HG02943 (cell line): Measurements from ENCODE around the gene IQGAP2.
"Not testable (repeated sequence)": the region's sequence is repeated elsewhere in the genome, so short reads cannot be mapped to it uniquely, and the experiment has no call there.

Experiments used
- ATAC-seq: cut with Tn5 transposase; IDR thresholded peaks from one replicate; pipeline ENCODE4 v1.9.1; 2021; ENCODE audit warnings: mild to moderate bottlenecking, low read depth, moderate library complexity; ENCODE audit not compliant: unreplicated experiment

Gene IQGAP2

GRCh38 chr5:76526950-76527583 lies 124.0 kb downstream of the IQGAP2 start:
- ATAC-seq: no peak

- ATAC-seq: no peak
Observed at GRCh38 chr5:76527685-76528161, 124.6 kb downstream of the IQGAP2 start.

- no peak for ATAC-seq
Observed at GRCh38 chr5:76528547-76529331, 125.7 kb downstream of the IQGAP2 start.

DNA sequence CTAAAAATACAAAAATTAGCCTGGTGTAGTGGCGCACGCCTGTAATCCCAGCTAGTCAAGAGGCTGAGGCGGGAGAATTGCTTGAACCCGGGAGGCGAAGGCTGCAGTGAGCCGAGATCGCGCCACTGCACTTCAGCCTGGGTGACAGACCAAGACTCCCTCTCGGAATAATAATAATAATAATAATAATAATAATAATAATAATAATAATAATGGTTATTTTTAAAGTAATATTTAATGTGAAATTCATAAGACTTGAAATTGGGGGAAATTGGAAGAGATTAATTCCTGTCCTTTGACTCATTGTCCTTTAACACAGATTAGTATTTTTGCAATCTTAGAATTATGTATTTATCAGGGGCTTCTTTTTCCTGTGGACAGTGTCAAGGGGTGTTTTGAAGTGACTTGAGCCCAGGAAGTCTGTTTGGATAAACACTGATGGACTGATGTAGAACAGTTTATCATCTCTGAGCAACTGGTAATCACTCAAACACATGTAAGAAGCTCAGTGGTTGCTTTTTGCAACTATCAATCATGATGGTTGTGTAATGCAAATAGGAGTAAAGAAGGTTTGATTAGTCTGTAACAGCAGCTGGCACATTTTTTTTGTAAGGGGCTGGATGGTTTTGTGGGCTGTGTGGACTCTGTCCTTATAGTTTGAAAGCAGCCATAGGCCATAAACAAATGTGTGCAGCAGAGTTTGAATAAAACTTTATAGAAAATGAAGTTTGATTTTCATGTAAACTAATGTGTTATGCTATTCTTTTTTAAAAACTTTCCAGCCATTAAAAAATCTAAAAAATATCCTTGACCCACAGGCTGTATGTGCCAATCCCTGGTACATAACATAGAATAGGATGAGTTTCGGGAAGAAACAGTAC lies 126.6 kb downstream of the IQGAP2 start:
- ATAC-seq: no peak

GRCh38 chr5:76532052-76532451 lies 129.0 kb downstream of the IQGAP2 start:
- no peak for ATAC-seq

GRCh38 chr5:76532973-76533372 lies 129.9 kb downstream of the IQGAP2 start:
- no peak for ATAC-seq

GRCh38 chr5:76535577-76535976 lies 132.5 kb downstream of the IQGAP2 start:
- no peak for ATAC-seq

GRCh38 chr5:76537073-76537543 lies 134.0 kb downstream of the IQGAP2 start:
- no peak for ATAC-seq

GRCh38 chr5:76542241-76542640 lies 139.2 kb downstream of the IQGAP2 start:
- no peak for ATAC-seq

GRCh38 chr5:76542887-76543690 lies 140.0 kb downstream of the IQGAP2 start:
- no peak for ATAC-seq

- no peak for ATAC-seq
Observed at GRCh38 chr5:76544268-76544926, 141.3 kb downstream of the IQGAP2 start.

- ATAC-seq: no peak
Observed at GRCh38 chr5:76545184-76545583, 142.1 kb downstream of the IQGAP2 start.

DNA sequence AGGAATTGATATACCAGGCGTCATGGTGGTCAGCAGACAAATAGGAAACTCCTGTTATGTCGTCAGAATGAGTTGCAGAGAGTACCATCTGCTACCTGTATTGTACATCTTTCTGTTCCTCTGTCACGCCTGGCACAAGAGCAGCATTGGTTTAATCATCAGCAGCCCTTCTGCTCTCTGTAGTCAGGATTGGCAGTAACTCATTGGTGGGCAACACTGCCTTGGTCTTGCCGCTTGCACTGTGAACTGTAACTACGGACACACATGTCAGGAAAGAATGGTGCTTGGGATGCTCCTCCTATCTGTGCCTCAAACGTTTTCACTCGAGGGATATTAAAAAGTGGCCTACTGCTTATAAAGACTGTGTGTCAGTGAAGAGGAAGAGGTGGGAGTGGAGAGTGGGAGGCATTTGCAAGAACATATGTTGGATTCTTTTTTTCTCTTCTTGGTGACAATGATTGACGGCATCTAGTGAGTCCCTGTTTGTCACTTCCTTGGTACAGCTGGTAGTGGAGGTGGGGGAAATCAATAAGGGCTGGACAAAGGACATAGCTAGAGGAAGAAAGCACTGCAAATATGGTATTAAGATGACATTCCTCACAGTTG lies 143.5 kb downstream of the IQGAP2 start:
- ATAC-seq: no peak

DNA sequence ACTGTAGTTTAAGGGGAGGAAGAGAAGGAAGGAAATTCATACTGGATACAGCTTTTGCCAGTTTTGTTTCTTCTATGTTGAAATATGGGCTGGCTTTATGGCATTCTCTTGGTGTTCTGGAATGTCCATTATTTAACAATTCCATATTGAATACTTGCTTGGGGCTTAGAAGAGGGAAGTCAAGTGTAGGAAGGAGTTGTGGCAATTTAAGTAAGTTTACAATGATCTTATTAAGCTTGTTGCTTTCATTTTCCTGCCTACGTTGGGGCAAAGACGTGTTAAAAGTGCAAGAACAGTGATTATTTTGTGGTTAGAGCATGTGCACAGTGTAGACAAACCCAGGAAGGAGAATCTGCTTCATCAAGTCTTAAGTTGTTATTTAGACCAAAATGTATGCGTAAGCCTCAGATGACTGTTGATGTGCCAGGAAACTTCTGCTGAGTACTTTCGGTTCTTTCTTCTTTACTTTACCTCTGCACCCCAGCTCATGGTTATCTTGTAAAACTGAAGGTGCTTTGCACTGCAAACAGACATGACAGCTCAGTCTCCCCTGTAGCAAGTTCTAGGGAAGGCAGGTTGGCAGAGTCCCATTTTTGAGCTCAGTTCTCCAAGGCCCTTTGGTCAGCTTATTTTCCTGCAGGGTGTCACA lies 144.3 kb downstream of the IQGAP2 start:
- ATAC-seq: peak; percentile 54

- no peak for ATAC-seq
Observed at GRCh38 chr5:76547891-76548524, 144.9 kb downstream of the IQGAP2 start.

DNA sequence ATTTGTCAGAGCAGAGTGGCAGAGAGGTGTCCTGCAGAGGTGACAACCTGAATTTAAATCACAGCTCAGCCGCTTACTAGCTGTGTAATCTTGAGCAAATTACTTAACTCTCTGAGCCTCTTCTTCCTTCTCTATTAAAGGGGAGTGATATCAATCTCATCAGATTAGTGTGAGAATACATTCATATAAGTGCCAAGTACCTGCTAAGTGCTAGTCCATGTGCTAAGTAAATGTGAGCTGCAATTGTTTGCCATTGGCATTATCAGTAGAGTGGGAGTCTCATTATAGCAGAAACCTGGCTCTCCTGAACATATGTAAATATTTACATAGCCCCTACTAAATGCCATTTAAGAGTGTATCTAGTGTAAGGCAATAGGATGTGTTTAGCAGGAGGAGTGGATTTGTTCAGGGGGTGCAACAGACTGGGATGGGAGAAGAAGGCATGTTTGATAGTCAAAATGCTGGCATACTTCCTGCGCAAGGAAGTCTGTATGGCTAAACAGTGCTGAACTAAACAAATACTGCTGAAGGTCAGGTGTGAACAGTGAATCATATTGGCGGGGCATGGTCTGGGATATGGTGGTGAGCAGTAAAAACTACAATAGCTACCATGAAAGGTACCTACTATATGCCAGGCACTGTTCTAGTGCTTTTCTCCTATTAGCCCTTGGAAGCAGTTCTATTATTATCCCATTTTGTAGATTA lies 145.6 kb downstream of the IQGAP2 start:
- ATAC-seq: no peak

DNA sequence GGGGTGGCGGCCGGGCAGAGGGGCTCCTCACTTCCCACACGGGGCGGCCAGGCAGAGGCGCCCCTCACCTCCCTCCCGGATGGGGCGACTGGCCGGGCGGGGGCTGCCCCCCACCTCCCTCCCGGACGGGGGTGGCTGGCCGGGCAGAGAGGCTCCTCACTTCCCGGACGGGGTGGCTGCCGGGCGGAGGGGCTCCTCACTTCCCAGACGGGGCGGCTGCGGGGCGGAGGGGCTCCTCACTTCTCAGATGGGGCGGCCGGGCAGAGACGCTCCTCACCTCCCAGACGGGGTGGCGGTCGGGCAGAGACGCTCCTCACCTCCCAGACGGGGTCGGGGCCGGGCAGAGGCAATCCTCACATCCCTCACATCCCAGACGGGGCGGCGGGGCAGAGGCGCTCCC lies 147.8 kb downstream of the IQGAP2 start:
- not testable (repeated sequence) for ATAC-seq

GRCh38 chr5:76552546-76552945 lies 149.5 kb downstream of the IQGAP2 start:
- no peak for ATAC-seq
